Rectal smooth muscle tissue (tissue), 1 donor: ENCODE data around the gene MVB12B.

Experiments used
- H3K27ac ChIP-seq: one replicate; pipeline ENCODE4 v1.7.0; 2013; ENCODE audit warnings: low read depth, low read length, inconsistent platforms
- H3K27me3 ChIP-seq: one replicate; pipeline ENCODE4 v1.7.0; 2013; ENCODE audit warnings: low read length; ENCODE audit not compliant: control insufficient read depth, insufficient read depth
- H3K36me3 ChIP-seq: one replicate; pipeline ENCODE4 v1.7.0; 2013; ENCODE audit warnings: low read length; ENCODE audit not compliant: control insufficient read depth, insufficient read depth
- H3K4me1 ChIP-seq: one replicate; pipeline ENCODE4 v1.7.0; 2013; ENCODE audit warnings: low read length; ENCODE audit not compliant: control insufficient read depth, insufficient read depth
- H3K4me3 ChIP-seq: one replicate; pipeline ENCODE4 v1.7.0; 2013; ENCODE audit warnings: low read length
- H3K9ac ChIP-seq: one replicate; pipeline ENCODE4 v1.7.0; 2013; ENCODE audit warnings: low read length

The MVB12B gene

DNA sequence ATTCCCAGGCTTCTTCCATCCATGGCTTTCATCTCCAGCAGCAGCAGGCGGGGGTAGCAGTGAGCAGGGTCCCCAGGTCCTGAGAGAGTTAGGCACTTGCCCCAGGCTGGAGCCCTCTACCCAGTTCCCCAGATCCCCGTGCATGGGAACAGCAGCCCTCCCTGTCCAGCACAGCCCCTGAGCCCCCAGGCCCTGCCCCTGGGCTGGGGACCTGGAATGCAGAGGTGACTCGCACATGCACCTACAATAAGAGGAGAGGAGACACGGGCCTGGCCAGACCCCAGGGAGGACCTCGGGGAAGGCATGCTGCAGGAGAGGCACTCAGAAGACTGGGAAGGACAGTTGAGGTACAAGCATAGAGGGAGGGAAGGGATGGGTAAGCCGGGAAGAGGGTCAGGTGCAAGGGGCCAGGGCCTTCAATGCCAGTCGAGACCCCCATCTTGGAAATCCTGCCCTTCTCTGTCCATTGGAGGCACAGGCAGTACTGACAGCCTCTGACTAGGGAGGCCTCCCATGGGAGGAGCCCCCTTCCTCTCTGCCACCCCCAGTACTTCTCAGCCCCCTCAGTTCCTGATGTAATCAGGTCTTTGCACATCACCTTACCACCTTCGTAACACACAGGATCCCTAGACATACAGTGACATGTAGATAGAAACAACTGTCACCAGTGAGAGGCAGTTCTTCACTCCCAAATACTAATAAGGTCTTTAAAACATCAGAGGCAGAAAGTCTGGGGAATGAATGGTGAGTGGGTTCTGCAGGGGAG lies 151.8 kb downstream of the MVB12B start:
- H3K9ac ChIP-seq, result no peak overlapping the region
- no peaks in the 10 kb centered on the region for H3K27me3 ChIP-seq
- H3K4me1 ChIP-seq, result no peaks in the 10 kb centered on the region
- H3K36me3 ChIP-seq, result peaks cover 14% of the 10 kb centered on the region
- no peak overlapping the region for H3K4me3 ChIP-seq
- no peak overlapping the region for H3K27ac ChIP-seq

DNA sequence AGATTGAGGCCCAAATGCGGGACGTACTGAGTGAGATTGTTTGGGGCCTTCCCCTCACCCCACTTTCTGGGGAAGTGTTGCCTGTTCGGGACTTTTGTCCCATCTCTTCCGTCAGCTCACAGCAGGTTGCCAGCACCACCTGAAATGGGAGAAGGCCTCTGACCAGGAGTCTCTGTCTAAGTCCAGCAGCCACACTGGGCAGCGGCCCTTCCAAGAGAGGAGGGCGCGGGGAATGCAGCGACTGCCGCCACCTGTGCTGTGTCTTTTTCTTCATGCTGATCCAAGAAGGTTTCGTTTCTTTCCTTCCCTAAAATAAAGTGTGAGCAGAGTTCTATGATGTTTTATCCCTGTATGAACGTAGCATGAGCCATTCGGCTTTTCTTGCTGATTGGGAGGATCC lies 152.9 kb downstream of the MVB12B start:
- H3K4me1 ChIP-seq, result no peaks in the 10 kb centered on the region
- no peak overlapping the region for H3K27ac ChIP-seq
- peaks cover 14% of the 10 kb centered on the region for H3K36me3 ChIP-seq
- H3K27me3 ChIP-seq, result no peaks in the 10 kb centered on the region
- no peak overlapping the region for H3K4me3 ChIP-seq
- H3K9ac ChIP-seq, result no peak overlapping the region

- no peak overlapping the region for H3K27ac ChIP-seq
- H3K4me1 ChIP-seq, result no peaks in the 10 kb centered on the region
- H3K4me3 ChIP-seq, result no peak overlapping the region
- H3K9ac ChIP-seq, result no peak overlapping the region
- peaks cover 14% of the 10 kb centered on the region for H3K36me3 ChIP-seq
- H3K27me3 ChIP-seq, result no peaks in the 10 kb centered on the region
These were observed 154.2 kb downstream of the MVB12B start for GRCh38 chr9:126480813-126481212.

GRCh38 chr9:126481862-126482261 lies 155.2 kb downstream of the MVB12B start:
- Histone ChIP-seq H3K4me1 (no peaks in the 10 kb centered on the region), H3K27ac (no peak overlapping the region), H3K4me3 (no peak overlapping the region), H3K36me3 (peaks cover 14% of the 10 kb centered on the region), H3K27me3 (no peaks in the 10 kb centered on the region), H3K9ac (no peak overlapping the region)

DNA sequence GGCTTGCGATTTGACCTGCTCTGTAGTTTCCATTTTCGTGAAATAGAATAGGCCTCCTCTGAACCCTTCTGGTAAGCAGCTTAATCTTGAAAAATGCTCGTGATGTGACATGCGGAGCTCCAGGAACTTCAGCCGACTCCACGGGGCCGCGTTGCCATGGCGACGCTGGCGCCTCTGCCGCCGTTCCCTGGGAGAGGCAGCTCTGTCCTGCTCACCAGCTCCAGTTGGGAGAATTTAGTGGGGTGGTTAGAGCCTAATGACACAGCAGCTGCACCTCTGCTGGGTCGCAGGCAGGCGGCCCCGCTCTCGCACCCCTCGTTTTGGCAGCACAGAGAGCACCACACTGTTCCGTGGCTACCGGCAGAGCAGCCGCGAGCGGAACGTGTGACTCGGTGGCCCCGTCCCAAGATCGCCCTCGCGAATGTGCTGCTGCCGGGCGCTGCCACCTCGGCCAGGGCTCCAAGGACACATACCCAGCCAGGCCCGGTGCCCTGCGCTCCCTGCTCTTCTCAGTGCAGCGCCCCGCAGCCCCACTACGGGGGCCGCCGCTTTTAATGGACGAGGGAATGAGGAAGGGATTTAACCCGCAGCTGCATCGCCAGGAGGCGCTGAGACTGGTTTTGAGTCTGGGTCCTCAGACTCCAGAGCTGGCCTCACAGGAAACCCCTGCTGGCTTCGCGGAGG lies 155.9 kb downstream of the MVB12B start:
- H3K27ac ChIP-seq, result no peak overlapping the region

DNA sequence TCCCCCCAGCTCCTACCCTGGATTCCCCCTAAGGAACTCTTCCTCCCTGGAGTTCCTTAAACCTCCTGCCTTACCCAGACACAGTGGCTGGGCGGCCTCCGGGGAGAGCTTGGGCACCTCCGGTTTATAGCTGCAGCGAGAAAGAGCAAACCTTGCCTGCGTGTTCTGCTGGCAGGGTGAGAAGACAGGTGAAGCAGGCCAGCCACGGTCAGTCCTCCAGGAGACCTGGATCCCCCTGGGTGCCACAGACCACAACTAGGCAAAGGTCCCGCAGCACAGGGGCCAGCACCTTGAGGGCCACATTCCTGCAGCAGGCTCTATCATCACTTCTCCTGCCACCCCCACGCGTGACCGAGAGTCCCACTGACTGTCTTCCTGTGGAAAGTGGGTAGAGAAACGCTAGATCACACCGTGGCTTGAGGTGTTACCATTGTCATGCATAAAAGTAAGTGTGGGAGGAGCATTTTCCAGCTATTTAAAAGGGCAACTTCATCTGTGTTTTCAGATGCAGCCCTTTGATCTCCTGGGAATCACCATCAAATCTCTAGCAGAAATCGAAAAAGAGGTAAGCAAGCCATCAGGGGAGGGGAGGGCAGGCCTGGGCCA lies 156.9 kb downstream of the MVB12B start:
- no peak overlapping the region for H3K27ac ChIP-seq
- H3K4me3 ChIP-seq, result no peak overlapping the region
- no peak overlapping the region for H3K9ac ChIP-seq
- H3K36me3 ChIP-seq, result peaks cover 12% of the 10 kb centered on the region
- no peaks in the 10 kb centered on the region for H3K27me3 ChIP-seq
- no peaks in the 10 kb centered on the region for H3K4me1 ChIP-seq

More for the DNA sequence above, 155.9 kb downstream of the MVB12B start:
- Histone ChIP-seq H3K9ac (no peak overlapping the region), H3K27me3 (no peaks in the 10 kb centered on the region), H3K4me3 (no peak overlapping the region), H3K36me3 (peaks cover 14% of the 10 kb centered on the region), H3K4me1 (no peaks in the 10 kb centered on the region)

GRCh38 chr9:126485662-126486061 lies 159.0 kb downstream of the MVB12B start:
- Histone ChIP-seq H3K4me3 (no peak overlapping the region), H3K4me1 (no peaks in the 10 kb centered on the region), H3K27me3 (no peaks in the 10 kb centered on the region), H3K9ac (no peak overlapping the region), H3K36me3 (peaks cover 7% of the 10 kb centered on the region), H3K27ac (no peak overlapping the region)

- Histone ChIP-seq H3K4me1 (no peaks in the 10 kb centered on the region), H3K27ac (no peak overlapping the region), H3K9ac (no peak overlapping the region), H3K27me3 (no peaks in the 10 kb centered on the region), H3K36me3 (peaks cover 7% of the 10 kb centered on the region), H3K4me3 (no peak overlapping the region)
These were observed 159.6 kb downstream of the MVB12B start for GRCh38 chr9:126486276-126486675.

GRCh38 chr9:126487856-126488255 lies 161.2 kb downstream of the MVB12B start:
- peaks cover 4% of the 10 kb centered on the region for H3K36me3 ChIP-seq
- no peak overlapping the region for H3K4me3 ChIP-seq
- H3K9ac ChIP-seq, result no peak overlapping the region
- H3K4me1 ChIP-seq, result no peaks in the 10 kb centered on the region
- no peaks in the 10 kb centered on the region for H3K27me3 ChIP-seq
- H3K27ac ChIP-seq, result no peak overlapping the region

GRCh38 chr9:126488310-126488709 lies 161.7 kb downstream of the MVB12B start:
- Histone ChIP-seq H3K27me3 (no peaks in the 10 kb centered on the region), H3K4me3 (no peak overlapping the region), H3K36me3 (peaks cover under 1% of the 10 kb centered on the region), H3K9ac (no peak overlapping the region), H3K4me1 (no peaks in the 10 kb centered on the region), H3K27ac (no peak overlapping the region)

- H3K27ac ChIP-seq, result no peak overlapping the region
- H3K4me1 ChIP-seq, result no peaks in the 10 kb centered on the region
- no peak overlapping the region for H3K4me3 ChIP-seq
- H3K9ac ChIP-seq, result no peak overlapping the region
- no peaks in the 10 kb centered on the region for H3K36me3 ChIP-seq
- no peaks in the 10 kb centered on the region for H3K27me3 ChIP-seq
These were observed 162.3 kb downstream of the MVB12B start for GRCh38 chr9:126488881-126489404.

- Histone ChIP-seq H3K27me3 (no peaks in the 10 kb centered on the region), H3K4me1 (no peaks in the 10 kb centered on the region), H3K27ac (no peak overlapping the region), H3K36me3 (no peaks in the 10 kb centered on the region), H3K4me3 (no peak overlapping the region), H3K9ac (no peak overlapping the region)
These were observed 163.1 kb downstream of the MVB12B start for GRCh38 chr9:126489581-126490213.
